Measurements from ENCODE around the gene TFEB. TPM values are rescaled to one million over a fixed set of nuclear protein-coding genes. Genes with fewer than 3 reads are reported as not detected.
A peak's percentile ranks its signal among the peaks of the same experiment; 100 is the strongest.

The TFEB gene
- total and polyA plus RNA-seq, 2 donors from 2014 or later, result 50.7 to 51.0 TPM

GRCh38 chr6:41716516-41717391 lies 18.7 kb downstream of the TFEB start:
- DNase-seq (peak in 1 of 5 donors; percentile 59), FAIRE-seq (no peak)
- Histone ChIP-seq H3K9me3 (ENCODE audit: control insufficient read depth in 2 of 3, insufficient read depth in 1 of 3, low read length in 3 of 3) (no peaks in the 10 kb centered on the region), H3K36me3 (ENCODE audit: control insufficient read depth in 2 of 3, insufficient read depth in 3 of 3, low read length in 3 of 3) (no peaks in the 10 kb centered on the region), H3K4me1 (ENCODE audit: control insufficient read depth in 2 of 3, insufficient read depth in 2 of 3, low read depth in 1 of 3, low read length in 3 of 3) (peaks cover 0 to 57% (median 44%) of the 10 kb centered on the region in 3 donors), H3K9ac (ENCODE audit: low read length in 3 of 3) (peak overlapping the region in 1 of 3 donors; percentile 69), H3K27me3 (ENCODE audit: control insufficient read depth, insufficient read depth, low read length) (no peaks in the 10 kb centered on the region), H3K4me3 (ENCODE audit: low read length in 3 of 3) (no peak overlapping the region), H3K27ac (ENCODE audit: low read depth in 2 of 2, low read length in 2 of 2) (peak overlapping the region; percentile 71 to 87)
- intact Hi-C loops (cut with DNase I), result no loop called here
- TF ChIP-seq, protein P1, sequence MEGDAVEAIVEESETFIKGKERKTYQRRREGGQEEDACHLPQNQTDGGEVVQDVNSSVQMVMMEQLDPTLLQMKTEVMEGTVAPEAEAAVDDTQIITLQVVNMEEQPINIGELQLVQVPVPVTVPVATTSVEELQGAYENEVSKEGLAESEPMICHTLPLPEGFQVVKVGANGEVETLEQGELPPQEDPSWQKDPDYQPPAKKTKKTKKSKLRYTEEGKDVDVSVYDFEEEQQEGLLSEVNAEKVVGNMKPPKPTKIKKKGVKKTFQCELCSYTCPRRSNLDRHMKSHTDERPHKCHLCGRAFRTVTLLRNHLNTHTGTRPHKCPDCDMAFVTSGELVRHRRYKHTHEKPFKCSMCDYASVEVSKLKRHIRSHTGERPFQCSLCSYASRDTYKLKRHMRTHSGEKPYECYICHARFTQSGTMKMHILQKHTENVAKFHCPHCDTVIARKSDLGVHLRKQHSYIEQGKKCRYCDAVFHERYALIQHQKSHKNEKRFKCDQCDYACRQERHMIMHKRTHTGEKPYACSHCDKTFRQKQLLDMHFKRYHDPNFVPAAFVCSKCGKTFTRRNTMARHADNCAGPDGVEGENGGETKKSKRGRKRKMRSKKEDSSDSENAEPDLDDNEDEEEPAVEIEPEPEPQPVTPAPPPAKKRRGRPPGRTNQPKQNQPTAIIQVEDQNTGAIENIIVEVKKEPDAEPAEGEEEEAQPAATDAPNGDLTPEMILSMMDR (IDR thresholded peaks at IDR 0.05; ENCODE audit: borderline replicate concordance, extremely low read depth, insufficient read depth), result no peak

DNA sequence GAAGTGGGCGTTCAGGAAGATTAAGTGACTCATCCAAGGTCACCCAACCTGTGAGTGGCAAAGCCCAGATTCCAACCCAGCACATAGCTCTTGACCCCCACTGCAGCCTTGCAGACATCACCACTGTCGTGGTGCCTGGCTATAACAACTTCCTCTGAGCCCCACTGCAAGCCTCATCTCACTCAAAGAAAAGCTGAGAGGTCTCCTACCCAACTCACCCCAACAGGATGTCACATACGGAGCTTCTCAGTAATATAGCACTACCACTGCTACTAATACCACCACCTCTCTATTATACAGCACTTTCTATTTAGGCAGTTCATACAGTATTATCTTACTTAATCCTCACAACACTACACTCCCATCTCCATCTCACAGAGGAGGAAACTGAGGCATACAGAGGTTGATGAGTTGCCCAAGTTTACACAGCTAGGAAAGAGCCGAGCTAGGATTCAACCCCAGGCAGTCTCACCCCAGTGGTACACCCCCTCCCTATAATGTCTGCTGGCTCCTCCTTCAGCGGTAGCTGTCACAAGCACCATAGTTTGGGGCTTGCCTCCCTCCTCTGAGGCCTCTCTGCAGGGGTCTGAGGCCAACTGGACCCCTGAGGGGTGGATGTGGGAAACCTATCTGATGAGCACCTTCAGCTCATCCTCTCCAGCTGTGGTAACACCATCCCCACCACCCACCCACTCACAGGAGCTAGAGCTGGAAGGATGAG lies 19.5 kb downstream of the TFEB start:
- no peak for DNase-seq
- Histone ChIP-seq H3K4me3 (ENCODE audit: low read length in 3 of 3) (no peak overlapping the region), H3K27me3 (ENCODE audit: control insufficient read depth, insufficient read depth, low read length) (no peaks in the 10 kb centered on the region), H3K27ac (ENCODE audit: low read depth in 2 of 2, low read length in 2 of 2) (peak overlapping the region; percentile 71 to 87), H3K9ac (ENCODE audit: low read length in 3 of 3) (peak overlapping the region in 1 of 3 donors; percentile 35), H3K4me1 (ENCODE audit: control insufficient read depth in 2 of 3, insufficient read depth in 2 of 3, low read depth in 1 of 3, low read length in 3 of 3) (peaks cover 0 to 65% (median 44%) of the 10 kb centered on the region in 3 donors), H3K36me3 (ENCODE audit: control insufficient read depth in 2 of 3, insufficient read depth in 3 of 3, low read length in 3 of 3) (no peaks in the 10 kb centered on the region), H3K9me3 (ENCODE audit: control insufficient read depth in 2 of 3, insufficient read depth in 1 of 3, low read length in 3 of 3) (no peaks in the 10 kb centered on the region)
- no peak for FAIRE-seq
- TF ChIP-seq, protein P1 (IDR thresholded peaks at IDR 0.05; ENCODE audit: borderline replicate concordance, extremely low read depth, insufficient read depth), result no peak
- intact Hi-C loops (cut with DNase I), result no loop called here

DNA sequence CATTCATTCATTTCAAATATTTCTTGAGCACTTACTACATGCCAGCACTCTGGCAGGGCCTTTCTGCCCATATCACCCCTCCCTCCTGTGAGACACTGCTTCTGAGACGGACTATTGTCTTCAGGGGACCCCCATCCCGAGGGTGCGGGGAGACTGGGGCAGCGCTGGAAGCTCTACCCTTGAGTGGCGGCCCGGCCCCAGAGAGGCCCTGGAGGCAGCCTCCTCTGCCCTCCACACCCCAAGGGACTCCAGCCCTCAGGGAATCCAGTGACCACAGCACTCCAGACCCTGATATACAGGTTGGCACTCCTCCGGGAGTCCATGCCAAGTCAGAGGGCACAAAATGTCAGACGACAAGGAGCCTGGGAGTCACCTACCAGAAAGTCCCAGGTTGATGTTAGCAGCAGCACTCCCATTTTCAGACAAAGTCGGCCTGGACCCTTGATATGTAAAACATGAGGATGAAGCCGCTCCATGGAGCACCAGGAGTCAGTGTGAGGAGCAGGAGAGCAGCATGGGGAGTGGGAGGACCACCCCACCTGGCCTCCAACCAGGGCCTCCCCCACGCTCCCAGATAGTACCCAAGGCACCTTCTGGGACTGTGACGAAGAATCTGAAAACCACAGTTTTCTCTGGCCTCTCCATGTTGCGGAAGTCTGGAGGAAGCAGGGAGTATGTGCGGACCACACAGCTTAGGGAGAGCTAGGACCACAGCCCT lies 20.7 kb downstream of the TFEB start:
- peak in 1 of 5 donors; percentile 57 for DNase-seq
- FAIRE-seq, result no peak
- Histone ChIP-seq H3K4me3 (ENCODE audit: low read length in 3 of 3) (no peak overlapping the region), H3K9ac (ENCODE audit: low read length in 3 of 3) (no peak overlapping the region), H3K27ac (ENCODE audit: low read depth in 2 of 2, low read length in 2 of 2) (peak overlapping the region; percentile 76 to 93), H3K36me3 (ENCODE audit: control insufficient read depth in 2 of 3, insufficient read depth in 3 of 3, low read length in 3 of 3) (no peaks in the 10 kb centered on the region), H3K27me3 (ENCODE audit: control insufficient read depth, insufficient read depth, low read length) (no peaks in the 10 kb centered on the region), H3K4me1 (ENCODE audit: control insufficient read depth in 2 of 3, insufficient read depth in 2 of 3, low read depth in 1 of 3, low read length in 3 of 3) (peaks cover 0 to 62% (median 37%) of the 10 kb centered on the region in 3 donors), H3K9me3 (ENCODE audit: control insufficient read depth in 2 of 3, insufficient read depth in 1 of 3, low read length in 3 of 3) (no peaks in the 10 kb centered on the region)
- intact Hi-C loops (cut with DNase I), result no loop called here
- TF ChIP-seq, protein P1 (IDR thresholded peaks at IDR 0.05; ENCODE audit: borderline replicate concordance, extremely low read depth, insufficient read depth), result no peak
